Neuronal stem cell (in vitro differentiated cells): ENCODE results near the gene TDRD9.

Source experiments
- DNase-seq: peaks from one replicate; pipeline ENCODE4 v3.0.0-alpha.2; 2013; ENCODE audit warnings: low spot score
- H2AFZ ChIP-seq: one replicate; pipeline ENCODE4 v1.6.1; 2013; ENCODE audit warnings: mild to moderate bottlenecking, low read length, inconsistent platforms
- H2AK5ac ChIP-seq: 2 replicates; pipeline ENCODE4 v1.6.1; 2013; ENCODE audit warnings: low read depth, mild to moderate bottlenecking, inconsistent platforms, low read length, moderate library complexity, mixed read lengths
- H2BK120ac ChIP-seq: 2 replicates; pipeline ENCODE4 v1.6.1; 2013; ENCODE audit warnings: low read depth, mild to moderate bottlenecking, inconsistent platforms, low read length, moderate library complexity, mixed read lengths
- H2BK12ac ChIP-seq: one replicate; pipeline ENCODE4 v1.6.1; 2013; ENCODE audit warnings: low read length, inconsistent platforms
- H2BK15ac ChIP-seq: 2 replicates; pipeline ENCODE4 v1.6.1; 2013; ENCODE audit warnings: mild to moderate bottlenecking, low read length, inconsistent platforms, mixed read lengths
- H2BK5ac ChIP-seq: one replicate; pipeline ENCODE4 v1.6.1; 2013; ENCODE audit warnings: inconsistent platforms, mild to moderate bottlenecking, low read length, moderate library complexity
- H3K14ac ChIP-seq: one replicate; pipeline ENCODE4 v1.6.1; 2013; ENCODE audit warnings: low read length, inconsistent platforms
- H3K18ac ChIP-seq: 2 replicates; pipeline ENCODE4 v1.6.1; 2013; ENCODE audit warnings: low read length, inconsistent platforms
- H3K23ac ChIP-seq: 2 replicates; pipeline ENCODE4 v1.6.1; 2013; ENCODE audit warnings: low read depth, mild to moderate bottlenecking, mixed read lengths, low read length, inconsistent platforms; ENCODE audit not compliant: poor library complexity
- H3K27ac ChIP-seq: replicated peaks from 3 replicates; pipeline ENCODE4 v1.5.1; 2013; ENCODE audit warnings: low read length, inconsistent platforms
- H3K27me3 ChIP-seq, 3 experiments: 2 replicates each; pipeline ENCODE4 v1.6.1; 2013; ENCODE audit warnings: low read length in 3 of 3, mild to moderate bottlenecking in 2 of 3, inconsistent platforms in 1 of 3, low read depth in 1 of 3, mixed read lengths in 1 of 3, moderate library complexity in 1 of 3; ENCODE audit not compliant: control insufficient read depth in 3 of 3, insufficient read depth in 3 of 3
- H3K36me3 ChIP-seq, 2 donors: replicated peaks in 1 of 2; 2 replicates each; pipeline ENCODE4 v1.6.1; 2013; ENCODE audit warnings: low read length in 2 of 2; ENCODE audit not compliant: control insufficient read depth in 2 of 2, insufficient read depth in 2 of 2
- H3K4ac ChIP-seq: 2 replicates; pipeline ENCODE4 v1.6.1; 2013; ENCODE audit warnings: inconsistent platforms, mild to moderate bottlenecking, low read length, moderate library complexity
- H3K4me1 ChIP-seq, 2 donors: 1 replicate in 1 of 2; 2 replicates in 1 of 2; pipeline ENCODE4 v1.6.1; 2013; ENCODE audit warnings: low read length in 2 of 2, low read depth in 1 of 2; ENCODE audit not compliant: control insufficient read depth in 2 of 2, insufficient read depth in 1 of 2
- H3K4me2 ChIP-seq: one replicate; pipeline ENCODE4 v1.6.1; 2013; ENCODE audit warnings: mild to moderate bottlenecking, low read length, inconsistent platforms; ENCODE audit not compliant: insufficient read depth, poor library complexity, severe bottlenecking
- H3K4me3 ChIP-seq, 2 donors: 2 replicates each; pipeline ENCODE4 v1.5.1; 2013; ENCODE audit warnings: low read length in 2 of 2, mild to moderate bottlenecking in 2 of 2, inconsistent platforms in 1 of 2, moderate library complexity in 1 of 2
- H3K79me1 ChIP-seq: one replicate; pipeline ENCODE4 v1.6.1; 2013; ENCODE audit warnings: low read depth, mild to moderate bottlenecking, inconsistent platforms, low read length, moderate library complexity
- H3K9ac ChIP-seq: one replicate; pipeline ENCODE4 v1.6.1; 2013; ENCODE audit warnings: mild to moderate bottlenecking, low read depth, low read length, inconsistent platforms; ENCODE audit not compliant: poor library complexity
- H3K9me3 ChIP-seq, 2 donors: replicated peaks in 1 of 2; 2 replicates each; pipeline versions ENCODE3 to v1.6.1; 2013; ENCODE audit warnings: low read length in 2 of 2, mild to moderate bottlenecking in 2 of 2, inconsistent platforms in 1 of 2, low read depth in 1 of 2, mixed read lengths in 1 of 2, moderate library complexity in 1 of 2; ENCODE audit not compliant: control insufficient read depth in 2 of 2, insufficient read depth in 1 of 2
- H4K8ac ChIP-seq: one replicate; pipeline ENCODE4 v1.6.1; 2013; ENCODE audit warnings: low read depth, mild to moderate bottlenecking, inconsistent platforms, low read length, moderate library complexity
- H4K91ac ChIP-seq: one replicate; pipeline ENCODE4 v1.6.1; 2013; ENCODE audit warnings: low read length, low read depth, mild to moderate bottlenecking, inconsistent platforms; ENCODE audit not compliant: poor library complexity
- WGBS, 2 donors: extraction: QIAGEN DNeasy Blood & Tissue Kit; methylation state at CpG; one replicate each; pipeline ENCODE4 v1.1.7; 2013; ENCODE audit warnings: missing lambda C conversion rate in 2 of 2, mixed read lengths in 1 of 2; ENCODE audit not compliant: insufficient read length in 2 of 2, insufficient replicate concordance in 1 of 2; ENCODE audit errors: extremely low coverage in 2 of 2; 5-methylcytosine and 5-hydroxymethylcytosine counted together

The TDRD9 gene

GRCh38 chr14:103904493-103905107, 23.7 kb upstream of the TDRD9 start:
- Histone ChIP-seq H3K9ac (no peak overlapping the region), H4K8ac (no peak overlapping the region), H3K4me3 (no peak overlapping the region), H3K23ac (no peak overlapping the region), H3K4me2 (no peak overlapping the region), H3K14ac (no peak overlapping the region), H3K36me3 (no peaks in the 10 kb centered on the region), H3K4me1 (peaks cover 0 to 8% of the 10 kb centered on the region in 2 donors), H3K18ac (no peak overlapping the region), H3K9me3 (peaks cover 0 to 2% of the 10 kb centered on the region in 2 donors), H3K79me1 (no peaks in the 10 kb centered on the region), H4K91ac (no peak overlapping the region), H3K27ac (no peak overlapping the region), H2BK15ac (no peak overlapping the region), H3K4ac (no peak overlapping the region), H2BK5ac (no peak overlapping the region), H3K27me3 (no peaks in the 10 kb centered on the region), H2BK120ac (no peak overlapping the region), H2AK5ac (no peak overlapping the region), H2BK12ac (no peak overlapping the region), H2AFZ (no peak overlapping the region)
- DNase-seq, result no peak
- no CpG with 5 or more reads among the region's 2 CpGs for WGBS, 2 donors

DNA sequence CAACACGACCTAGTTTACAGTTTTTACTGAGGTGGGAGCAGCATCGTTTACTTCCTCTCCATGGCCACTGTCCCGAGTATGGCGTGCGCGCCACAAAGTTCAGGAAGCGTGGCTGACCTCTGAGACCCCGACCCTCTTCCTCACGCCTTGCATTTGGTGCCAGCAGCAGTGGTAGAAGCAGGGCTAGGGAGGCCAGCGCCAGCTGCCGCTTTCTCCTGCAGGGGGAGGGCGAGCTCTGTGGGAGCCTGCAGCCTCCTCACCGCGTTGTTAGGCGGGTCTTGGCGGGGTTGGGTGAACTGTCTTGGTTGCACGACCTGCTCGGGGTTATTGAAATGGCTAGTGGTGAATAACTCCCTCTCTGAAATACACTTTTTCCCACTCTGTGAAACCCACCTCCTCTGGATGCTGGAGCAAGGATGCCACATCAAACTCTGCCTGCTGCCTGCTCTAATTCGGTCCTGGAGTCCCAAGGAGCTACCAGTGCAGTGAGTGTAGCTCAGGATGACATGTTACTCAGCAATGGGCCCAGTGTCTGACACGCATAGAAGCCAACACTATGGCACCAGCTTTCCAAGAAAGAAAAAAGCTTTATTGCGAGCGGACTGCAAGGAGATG, 22.3 kb upstream of the TDRD9 start:
- no peak overlapping the region for H4K8ac ChIP-seq
- H2BK15ac ChIP-seq, result no peak overlapping the region
- peaks cover 4 to 11% of the 10 kb centered on the region in 2 donors for H3K4me1 ChIP-seq
- no peak overlapping the region for H3K27ac ChIP-seq
- H3K9me3 ChIP-seq, result peaks cover 0 to 2% of the 10 kb centered on the region in 2 donors
- H3K9ac ChIP-seq, result no peak overlapping the region
- no peaks in the 10 kb centered on the region for H3K36me3 ChIP-seq
- no peaks in the 10 kb centered on the region for H3K79me1 ChIP-seq
- no peak overlapping the region for H3K4ac ChIP-seq
- H3K14ac ChIP-seq, result no peak overlapping the region
- no peaks in the 10 kb centered on the region for H3K27me3 ChIP-seq
- no peak overlapping the region for H2BK12ac ChIP-seq
- no peak overlapping the region for H2BK120ac ChIP-seq
- WGBS, 2 donors, result 100% methylated on average over 1 of the region's 22 CpGs; no CpG with 5 or more reads in 1 of the 2 donors
- no peak overlapping the region for H3K23ac ChIP-seq
- no peak overlapping the region for H3K4me2 ChIP-seq
- H2AFZ ChIP-seq, result peak overlapping the region; percentile 73
- H3K4me3 ChIP-seq, result no peak overlapping the region
- DNase-seq, result no peak
- H2BK5ac ChIP-seq, result no peak overlapping the region
- H2AK5ac ChIP-seq, result no peak overlapping the region
- H4K91ac ChIP-seq, result no peak overlapping the region
- no peak overlapping the region for H3K18ac ChIP-seq

- Histone ChIP-seq H3K9ac (no peak overlapping the region), H3K9me3 (peaks cover 0 to 2% of the 10 kb centered on the region in 2 donors), H2BK120ac (no peak overlapping the region), H2BK15ac (no peak overlapping the region), H3K4ac (no peak overlapping the region), H2AK5ac (no peak overlapping the region), H3K4me3 (no peak overlapping the region), H2AFZ (no peak overlapping the region), H2BK5ac (no peak overlapping the region), H3K18ac (no peak overlapping the region), H3K27me3 (no peaks in the 10 kb centered on the region), H3K27ac (no peak overlapping the region), H4K8ac (no peak overlapping the region), H3K14ac (no peak overlapping the region), H3K4me2 (no peak overlapping the region), H3K36me3 (peaks cover 7 to 23% of the 10 kb centered on the region in 2 donors), H4K91ac (no peak overlapping the region), H2BK12ac (no peak overlapping the region), H3K79me1 (peaks cover 2% of the 10 kb centered on the region), H3K23ac (no peak overlapping the region), H3K4me1 (peaks cover 4 to 11% of the 10 kb centered on the region in 2 donors)
- no peak for DNase-seq
- WGBS, 2 donors, result no CpG with 5 or more reads among the region's 4 CpGs
Measured at GRCh38 chr14:103908580-103908979, 19.7 kb upstream of the TDRD9 start.

GRCh38 chr14:103909531-103910261, 18.6 kb upstream of the TDRD9 start:
- Histone ChIP-seq H3K9me3 (peaks cover 0 to 2% of the 10 kb centered on the region in 2 donors), H4K8ac (peak overlapping the region; percentile 96), H3K4me3 (peak overlapping the region in 1 of 2 donors; percentile 64), H3K18ac (peak overlapping the region; percentile 56), H3K23ac (peak overlapping the region; percentile 55), H3K79me1 (peaks cover 2% of the 10 kb centered on the region), H3K14ac (no peak overlapping the region), H3K4me2 (no peak overlapping the region), H3K9ac (peak overlapping the region; percentile 66), H2BK5ac (no peak overlapping the region), H2AFZ (peak overlapping the region; percentile 26), H3K36me3 (peaks cover 8 to 34% of the 10 kb centered on the region in 2 donors), H2BK15ac (peak overlapping the region; percentile 98), H2AK5ac (peak overlapping the region; percentile 95), H2BK12ac (peak overlapping the region; percentile 98), H4K91ac (no peak overlapping the region), H3K4me1 (peaks cover 4 to 11% of the 10 kb centered on the region in 2 donors), H3K27ac (peak overlapping the region; percentile 22), H3K27me3 (no peaks in the 10 kb centered on the region), H2BK120ac (no peak overlapping the region), H3K4ac (peak overlapping the region; percentile 53)
- no CpG with 5 or more reads among the region's 26 CpGs for WGBS, 2 donors
- no peak for DNase-seq
